AG09319 (cell line): ENCODE measurements around the gene RPF1.

Experiments used
- DNase-seq: peaks from one replicate; pipeline ENCODE4 v3.0.0-alpha.2; 2010; ENCODE audit warnings: low read depth; ENCODE audit errors: extremely low read depth
- CTCF ChIP-seq: IDR thresholded peaks from 2 replicates; pipeline ENCODE4 v1.5.1; 2011; ENCODE audit warnings: low read depth, mild to moderate bottlenecking, inconsistent platforms, low read length, moderate library complexity

The RPF1 gene

GRCh38 chr1:84496498-84496897 lies 17.4 kb downstream of the RPF1 start:
- no peak for DNase-seq
- no peak for TF ChIP-seq CTCF

- no peak for TF ChIP-seq CTCF
- no peak for DNase-seq
These were observed 18.7 kb downstream of the RPF1 start for GRCh38 chr1:84497631-84498275.

GRCh38 chr1:84502927-84503326 lies 23.9 kb downstream of the RPF1 start:
- DNase-seq: no peak
- no peak for TF ChIP-seq CTCF

GRCh38 chr1:84504580-84505492 lies 25.8 kb downstream of the RPF1 start:
- peak; percentile 10 for TF ChIP-seq CTCF
- peak; percentile 19 for DNase-seq

GRCh38 chr1:84505493-84506001 lies 26.5 kb downstream of the RPF1 start:
- TF ChIP-seq CTCF: no peak
- peak; percentile 28 for DNase-seq

- no peak for TF ChIP-seq CTCF
- DNase-seq: peak; percentile 92
These were observed 27.1 kb downstream of the RPF1 start, which contains the start of the genes GNG5 and SPATA1 for GRCh38 chr1:84506002-84506728. TSS of gene GNG5 (minus strand) at chr1:84506581. CDS start at chr1:84506091, 490 bp downstream. TSS of gene SPATA1 (plus strand) at chr1:84506386. CDS start at chr1:84516360, 9,974 bp downstream.
